AG04450 (cell line): ENCODE results near the gene PTPRE. TPM values are rescaled to one million over a fixed set of nuclear protein-coding genes. Genes with fewer than 3 reads are reported as not detected.

ENCODE experiments used
- CTCF ChIA-PET: fragments of 300-600, 350-600 bp; formaldehyde crosslinking; extraction: SDS; loops from one replicate; lab custom pipeline; 2022; ENCODE audit warnings: antibody characterized with exemption, inconsistent platforms; lab: Charles Lee
- POLR2A ChIA-PET: fragments of 350-600 bp; formaldehyde crosslinking; extraction: SDS; loops from one replicate; lab custom pipeline; 2021; ENCODE audit warnings: antibody characterized with exemption, inconsistent platforms; lab: Yijun Ruan, JAX
- DNase-seq: peaks from one replicate; pipeline ENCODE4 v3.0.0-alpha.2; 2011; ENCODE audit warnings: low read depth, low spot score
- H3K27ac ChIP-seq: one replicate; pipeline ENCODE4 v1.5.1; 2012; ENCODE audit warnings: low read depth, low read length, control low read depth
- H3K27me3 ChIP-seq: one replicate; pipeline ENCODE4 v1.6.0; 2012; ENCODE audit warnings: low read length; ENCODE audit not compliant: control insufficient read depth, insufficient read depth
- H3K4me3 ChIP-seq: 2 replicates; pipeline ENCODE4 v1.5.1; 2011; ENCODE audit warnings: mild to moderate bottlenecking, low read depth, low read length, control low read depth
- H3K9me3 ChIP-seq: 2 replicates; pipeline ENCODE4 v1.5.1; 2012; ENCODE audit warnings: low read length; ENCODE audit not compliant: control insufficient read depth, insufficient read depth
- CTCF ChIP-seq: IDR thresholded peaks from 2 replicates; pipeline ENCODE4 v1.5.1; 2011; ENCODE audit warnings: low read depth, low read length, control low read depth, inconsistent platforms
- polyA plus RNA-seq: library from polyadenylated mRNA; depleted of rRNA; stranded (reverse); fragments of >200 nt; gene quantifications from 2 replicates; pipeline ENCODE4 v1.2.3, GENCODE V29; 2011

The PTPRE gene
- polyA plus RNA-seq, 1 experiment: 0.38 TPM

GRCh38 chr10:128063736-128064107 lies 156.8 kb downstream of the PTPRE start:
- DNase-seq: no peak
- H3K27ac ChIP-seq: no peak overlapping the region
- H3K4me3 ChIP-seq: no peak overlapping the region
- H3K9me3 ChIP-seq: peaks cover 10% of the 10 kb centered on the region; the same call in 1 of the 2 replicates
- H3K27me3 ChIP-seq: no peaks in the 10 kb centered on the region
- POLR2A ChIA-PET: no interaction called here
- TF ChIP-seq CTCF: no peak
- CTCF ChIA-PET: interaction anchor here (3.9 kb wide), 1 partner anchor 28 kb away, joined by 13 read pairs; no protein-coding TSS in a partner anchor

- H3K4me3 ChIP-seq: no peak overlapping the region
- CTCF ChIA-PET: interaction anchor here (3.9 kb wide), 1 partner anchor 29 kb away, joined by 13 read pairs; no protein-coding TSS in a partner anchor
- POLR2A ChIA-PET: no interaction called here
- H3K27me3 ChIP-seq: no peaks in the 10 kb centered on the region
- DNase-seq: no peak
- no peak overlapping the region for H3K27ac ChIP-seq
- peaks cover 10% of the 10 kb centered on the region; the same call in 1 of the 2 replicates for H3K9me3 ChIP-seq
- no peak for TF ChIP-seq CTCF
Measured at GRCh38 chr10:128064108-128064969, 157.4 kb downstream of the PTPRE start.

GRCh38 chr10:128064970-128065580 lies 158.2 kb downstream of the PTPRE start:
- DNase-seq: no peak
- no peak overlapping the region for H3K27ac ChIP-seq
- H3K4me3 ChIP-seq: no peak overlapping the region
- H3K9me3 ChIP-seq: peaks cover 10% of the 10 kb centered on the region; the same call in 1 of the 2 replicates
- TF ChIP-seq CTCF: no peak
- CTCF ChIA-PET: interaction anchor here (3.9 kb wide), 1 partner anchor 30 kb away, joined by 13 read pairs; no protein-coding TSS in a partner anchor
- no peaks in the 10 kb centered on the region for H3K27me3 ChIP-seq
- POLR2A ChIA-PET: interaction anchor here (0.5 kb wide), 1 partner anchor 1093 kb away, joined by 3 read pairs; no protein-coding TSS in a partner anchor

GRCh38 chr10:128065881-128066534 lies 159.1 kb downstream of the PTPRE start:
- H3K27ac ChIP-seq: no peak overlapping the region
- ChIA-PET POLR2A (no interaction called here), CTCF (no interaction called here)
- DNase-seq: no peak
- H3K27me3 ChIP-seq: no peaks in the 10 kb centered on the region
- TF ChIP-seq CTCF: no peak
- H3K9me3 ChIP-seq: peaks cover 10% of the 10 kb centered on the region; the same call in 1 of the 2 replicates
- H3K4me3 ChIP-seq: no peak overlapping the region
